IMR-90 (cell line): ENCODE data around the gene IL1RAPL1. TPM values are rescaled to one million over a fixed set of nuclear protein-coding genes. Genes with fewer than 3 reads are reported as not detected.

Experiments
- ATAC-seq: fragments of 200-7000 bp; cut with Tn5 transposase; 2 replicates; pipeline ENCODE4 v1.9.1; 2020; ENCODE audit warnings: low read depth, mild to moderate bottlenecking, moderate library complexity
- BruUV-seq: library from RNA; stranded (reverse); fragments of 400-500 nt; replicated peaks from 2 replicates; lab custom pipeline; 2021; lab: Mats Ljungman, UMichigan
- CTCF ChIA-PET: fragments of 300-600 bp; formaldehyde crosslinking; extraction: SDS; loops from one replicate; lab custom pipeline; 2021; ENCODE audit warnings: antibody characterized with exemption; lab: Yijun Ruan, JAX
- POLR2A ChIA-PET: fragments of 300-600 bp; sonication (Branson Sonifier 250); formaldehyde crosslinking; loops from one replicate; lab custom pipeline; 2022; ENCODE audit warnings: antibody characterized with exemption; ENCODE audit not compliant: unreplicated experiment; lab: Charles Lee
- DNase-seq: peaks from one replicate; pipeline ENCODE4 v3.0.0; 2013
- H2AFZ ChIP-seq: replicated peaks from 2 replicates; pipeline ENCODE3; 2013; ENCODE audit warnings: low read length, mild to moderate bottlenecking; ENCODE audit not compliant: poor library complexity
- H2AK5ac ChIP-seq: 2 replicates; pipeline ENCODE4 v1.6.1; 2013; ENCODE audit warnings: low read depth, low read length, inconsistent platforms
- H2AK9ac ChIP-seq: replicated peaks from 2 replicates; pipeline ENCODE3; 2013; ENCODE audit warnings: mild to moderate bottlenecking, low read depth, low read length, moderate library complexity; ENCODE audit not compliant: poor library complexity
- H2BK120ac ChIP-seq: 2 replicates; pipeline ENCODE4 v1.6.1; 2013; ENCODE audit warnings: low read depth, low read length, inconsistent platforms
- H2BK15ac ChIP-seq: 3 replicates; pipeline ENCODE4 v1.6.1; 2013; ENCODE audit warnings: low read depth, low read length, inconsistent platforms
- H2BK20ac ChIP-seq: 2 replicates; pipeline ENCODE4 v1.6.1; 2013; ENCODE audit warnings: low read depth, mild to moderate bottlenecking, inconsistent platforms, low read length, moderate library complexity
- H2BK5ac ChIP-seq: 2 replicates; pipeline ENCODE4 v1.6.1; 2013; ENCODE audit warnings: mild to moderate bottlenecking, low read depth, low read length, inconsistent platforms; ENCODE audit not compliant: poor library complexity, severe bottlenecking
- H3K14ac ChIP-seq: replicated peaks from 2 replicates; pipeline ENCODE4 v1.6.1; 2013; ENCODE audit warnings: low read depth, low read length, inconsistent platforms
- H3K18ac ChIP-seq: 2 replicates; pipeline ENCODE4 v1.6.1; 2013; ENCODE audit warnings: low read depth, low read length, control low read depth
- H3K23ac ChIP-seq: 2 replicates; pipeline ENCODE4 v1.6.1; 2013; ENCODE audit warnings: low read depth, low read length, inconsistent platforms
- H3K27ac ChIP-seq: 2 replicates; pipeline ENCODE4 v1.5.1; 2013; ENCODE audit warnings: mild to moderate bottlenecking, control low read depth, low read length; ENCODE audit not compliant: insufficient read depth
- H3K27me3 ChIP-seq: 2 replicates; pipeline ENCODE4 v1.6.1; 2013; ENCODE audit warnings: low read length; ENCODE audit not compliant: control insufficient read depth, insufficient read depth
- H3K36me3 ChIP-seq: 2 replicates; pipeline ENCODE4 v1.6.1; 2013; ENCODE audit warnings: low read length, mixed read lengths; ENCODE audit not compliant: control insufficient read depth, insufficient read depth
- H3K4ac ChIP-seq: 2 replicates; pipeline ENCODE4 v1.6.1; 2013; ENCODE audit warnings: low read depth, low read length, inconsistent platforms
- H3K4me1 ChIP-seq: 2 replicates; pipeline ENCODE4 v1.6.1; 2013; ENCODE audit warnings: low read length, mixed read lengths; ENCODE audit not compliant: control insufficient read depth, insufficient read depth
- H3K4me2 ChIP-seq: 2 replicates; pipeline ENCODE4 v1.6.1; 2013; ENCODE audit warnings: low read depth, mild to moderate bottlenecking, control low read depth, low read length, moderate library complexity
- H3K4me3 ChIP-seq: 2 replicates; pipeline ENCODE4 v1.5.1; 2013; ENCODE audit warnings: low read depth, mild to moderate bottlenecking, control low read depth, low read length, moderate library complexity; ENCODE audit not compliant: insufficient read depth
- H3K56ac ChIP-seq: 2 replicates; pipeline ENCODE4 v1.6.1; 2013; ENCODE audit warnings: low read length, inconsistent platforms; ENCODE audit not compliant: insufficient read depth; ENCODE audit errors: extremely low read depth
- H3K79me1 ChIP-seq, 2 experiments: 2 replicates each; pipeline ENCODE4 v1.6.1; 2013; ENCODE audit warnings: low read length in 2 of 2, inconsistent platforms in 1 of 2, low read depth in 1 of 2
- H3K9ac ChIP-seq: 2 replicates; pipeline ENCODE4 v1.6.1; 2013; ENCODE audit warnings: low read depth, low read length, control low read depth
- H3K9me1 ChIP-seq: 2 replicates; pipeline ENCODE4 v1.6.1; 2013; ENCODE audit warnings: low read length, inconsistent platforms; ENCODE audit not compliant: insufficient read depth
- H3K9me3 ChIP-seq: 2 replicates; pipeline ENCODE4 v1.6.1; 2013; ENCODE audit warnings: low read length; ENCODE audit not compliant: control insufficient read depth, insufficient read depth
- H4K20me1 ChIP-seq: 2 replicates; pipeline ENCODE4 v1.6.1; 2013; ENCODE audit warnings: low read length, inconsistent platforms; ENCODE audit not compliant: insufficient read depth
- H4K5ac ChIP-seq: 2 replicates; pipeline ENCODE4 v1.6.1; 2013; ENCODE audit warnings: mild to moderate bottlenecking, low read depth, low read length, control low read depth
- H4K8ac ChIP-seq, 2 experiments: 2 replicates each; pipeline ENCODE4 v1.6.1; 2013; ENCODE audit warnings: low read depth in 2 of 2, low read length in 2 of 2, control low read depth in 1 of 2, inconsistent platforms in 1 of 2
- H4K91ac ChIP-seq: 2 replicates; pipeline ENCODE4 v1.6.1; 2013; ENCODE audit warnings: low read depth, low read length, inconsistent platforms; ENCODE audit not compliant: insufficient read depth
- BHLHE40 ChIP-seq: fragments of 150-350 bp; IDR thresholded peaks from 2 replicates; pipeline ENCODE4 v1.6.1; 2016; ENCODE audit warnings: mild to moderate bottlenecking, low read depth, low read length
- CEBPB ChIP-seq: IDR thresholded peaks from 2 replicates; pipeline ENCODE4 v1.6.1; 2012; ENCODE audit warnings: low read depth, low read length, improper control_type of control experiment
- CHD1 ChIP-seq: IDR thresholded peaks from 2 replicates; pipeline ENCODE4 v1.6.1; 2012; ENCODE audit warnings: low read depth, low read length, improper control_type of control experiment
- FOS ChIP-seq: fragments of 150-350 bp; IDR thresholded peaks from 2 replicates; pipeline ENCODE4 v1.6.1; 2016; ENCODE audit warnings: low read depth, low read length
- MAFK ChIP-seq: IDR thresholded peaks from 2 replicates; pipeline ENCODE4 v1.6.1; 2012; ENCODE audit warnings: low read depth, low read length, improper control_type of control experiment
- MAZ ChIP-seq: IDR thresholded peaks from 2 replicates; pipeline ENCODE4 v1.6.1; 2012; ENCODE audit warnings: low read depth, mild to moderate bottlenecking, low read length, improper control_type of control experiment, moderate library complexity, borderline replicate concordance
- MXI1 ChIP-seq: IDR thresholded peaks from 2 replicates; pipeline ENCODE4 v1.6.1; 2012; ENCODE audit warnings: low read depth, mild to moderate bottlenecking, low read length, moderate library complexity, borderline replicate concordance
- NFE2L2 ChIP-seq: fragments of 150-350 bp; IDR thresholded peaks from 2 replicates; pipeline ENCODE4 v1.6.1; 2016; ENCODE audit warnings: low read depth, mild to moderate bottlenecking, low read length
- POLR2A ChIP-seq: IDR thresholded peaks from 2 replicates; pipeline ENCODE4 v1.6.1; 2012; ENCODE audit warnings: mild to moderate bottlenecking, low read depth, low read length
- RAD21 ChIP-seq: IDR thresholded peaks from 2 replicates; pipeline ENCODE4 v1.6.1; 2012; ENCODE audit warnings: low read length, improper control_type of control experiment
- RCOR1 ChIP-seq: IDR thresholded peaks from 2 replicates; pipeline ENCODE4 v1.6.1; 2012; ENCODE audit warnings: mild to moderate bottlenecking, low read length, improper control_type of control experiment; ENCODE audit not compliant: insufficient replicate concordance
- RFX5 ChIP-seq: IDR thresholded peaks from 2 replicates; pipeline ENCODE4 v1.8.0; 2012; ENCODE audit warnings: low read depth, mild to moderate bottlenecking, low read length, moderate library complexity
- SMC3 ChIP-seq: fragments of 150-350 bp; IDR thresholded peaks from 2 replicates; pipeline ENCODE4 v1.6.1; 2016; ENCODE audit warnings: low read depth, mild to moderate bottlenecking, antibody characterized with exemption, low read length, moderate library complexity
- WGBS, 2 experiments: methylation state at CpG; one replicate each; pipeline versions ENCODE4 v1.1.5 to v1.1.7; 2013; ENCODE audit warnings: missing lambda C conversion rate in 2 of 2; ENCODE audit not compliant: insufficient read length in 1 of 2; ENCODE audit errors: extremely low coverage in 2 of 2; 5-methylcytosine and 5-hydroxymethylcytosine counted together
- dilution Hi-C: fragments of 300-500 bp; cut with HindIII; formaldehyde crosslinking; loops from one replicate; pipeline ENCODE4 v1.14.3; 2018; ENCODE audit warnings: low sequenced_read_pairs; ENCODE audit not compliant: unreplicated experiment
- in situ Hi-C: fragments of 300-500 bp; cut with MboI; formaldehyde crosslinking; loops from 3 replicates; pipeline ENCODE4 v1.14.3; 2019; ENCODE audit warnings: low sequenced_read_pairs, inconsistent platforms, mixed read lengths
- intact Hi-C: fragments of 100-400 bp; cut with micrococcal nuclease; formaldehyde crosslinking; loops from 2 replicates; pipeline ENCODE4 v1.10.0; 2022
- polyA plus RNA-seq, 3 experiments: library from polyadenylated mRNA; depleted of rRNA; stranded (reverse); fragments of >200 nt; gene quantifications; 2 replicates each; pipeline ENCODE4 v1.2.3, GENCODE V29; 2012; ENCODE audit warnings: low replicate concordance in 1 of 3
- total RNA-seq: library from RNA; depleted of rRNA; stranded (reverse); fragments of >200 nt; gene quantifications from 2 replicates; pipeline ENCODE4 v1.2.3, GENCODE V29; 2012
- TF ChIP-seq, protein P1 (sequence below): fragments of 150-350 bp; IDR thresholded peaks from 2 replicates; pipeline ENCODE4 v1.6.1; 2017; ENCODE audit warnings: mild to moderate bottlenecking, antibody characterized with exemption, low read length, low read depth
- TF ChIP-seq, protein P2 (sequence below): conservative IDR thresholded peaks from 2 replicates; pipeline ENCODE4 v1.5.1; 2012; ENCODE audit warnings: mild to moderate bottlenecking, low read depth, low read length, improper control_type of control experiment
- TF ChIP-seq, protein P3 (sequence below): fragments of 150-350 bp; IDR thresholded peaks from 2 replicates; pipeline ENCODE4 v1.6.1; 2016; ENCODE audit warnings: low read depth, mild to moderate bottlenecking, low read length, moderate library complexity, borderline replicate concordance

IL1RAPL1 gene
- total and polyA plus RNA-seq, 2 of the 4 experiments (the other 2 are of a cell fraction): 1.5 to 9.0 TPM

DNA sequence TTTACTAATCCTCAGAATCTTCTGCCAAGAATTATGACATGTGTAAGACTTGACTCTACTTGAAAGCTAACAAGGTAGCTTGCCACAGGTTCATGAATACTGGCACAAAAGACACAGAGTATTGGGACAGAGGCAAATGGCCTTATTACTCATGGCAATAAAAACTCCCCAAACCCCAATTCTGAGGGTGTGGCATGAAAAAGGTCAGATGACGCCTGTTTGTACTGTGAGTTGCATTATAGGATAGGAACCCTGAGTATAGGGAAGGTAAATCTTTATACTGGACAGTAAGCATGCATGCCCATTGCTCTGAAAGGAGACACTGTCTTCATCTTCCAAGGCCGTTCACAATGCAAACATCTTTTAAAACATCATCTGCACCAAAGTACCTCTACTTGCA is 600.0 kb downstream of the IL1RAPL1 start:
- Histone ChIP-seq H2BK5ac (no peak overlapping the region), H3K27me3 (no peaks in the 10 kb centered on the region), H4K5ac (no peak overlapping the region), H4K8ac (no peak overlapping the region), H4K91ac (no peak overlapping the region), H3K4me3 (no peak overlapping the region), H3K9me1 (no peaks in the 10 kb centered on the region), H2AK5ac (no peak overlapping the region), H3K18ac (no peak overlapping the region), H3K23ac (no peak overlapping the region), H3K36me3 (no peaks in the 10 kb centered on the region), H3K4ac (no peak overlapping the region), H3K56ac (no peak overlapping the region), H2BK15ac (no peak overlapping the region), H2AK9ac (no peak overlapping the region), H3K4me2 (no peak overlapping the region), H2AFZ (no peak overlapping the region), H2BK120ac (no peak overlapping the region), H3K79me1 (no peaks in the 10 kb centered on the region), H4K20me1 (no peaks in the 10 kb centered on the region), H3K27ac (no peak overlapping the region), H3K9me3 (no peaks in the 10 kb centered on the region), H3K4me1 (no peaks in the 10 kb centered on the region), H2BK20ac (no peak overlapping the region), H3K14ac (no peak overlapping the region), H3K9ac (no peak overlapping the region)
- no peak for ATAC-seq
- in situ Hi-C loops (no loop called here), intact Hi-C loops (no loop called here), dilution Hi-C loops (no loop called here)
- no CpG with 5 or more reads among the region's 2 CpGs for WGBS, 2 experiments
- TF ChIP-seq BHLHE40 (no peak), SMC3 (no peak), MAFK (no peak), RFX5 (no peak), FOS (no peak), CHD1 (no peak), MXI1 (no peak), CEBPB (no peak), MAZ (no peak), POLR2A (no peak), RAD21 (no peak), RCOR1 (no peak), NFE2L2 (no peak)
- TF ChIP-seq, protein P1, sequence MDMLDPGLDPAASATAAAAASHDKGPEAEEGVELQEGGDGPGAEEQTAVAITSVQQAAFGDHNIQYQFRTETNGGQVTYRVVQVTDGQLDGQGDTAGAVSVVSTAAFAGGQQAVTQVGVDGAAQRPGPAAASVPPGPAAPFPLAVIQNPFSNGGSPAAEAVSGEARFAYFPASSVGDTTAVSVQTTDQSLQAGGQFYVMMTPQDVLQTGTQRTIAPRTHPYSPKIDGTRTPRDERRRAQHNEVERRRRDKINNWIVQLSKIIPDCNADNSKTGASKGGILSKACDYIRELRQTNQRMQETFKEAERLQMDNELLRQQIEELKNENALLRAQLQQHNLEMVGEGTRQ: no peak
- TF ChIP-seq, protein P2, sequence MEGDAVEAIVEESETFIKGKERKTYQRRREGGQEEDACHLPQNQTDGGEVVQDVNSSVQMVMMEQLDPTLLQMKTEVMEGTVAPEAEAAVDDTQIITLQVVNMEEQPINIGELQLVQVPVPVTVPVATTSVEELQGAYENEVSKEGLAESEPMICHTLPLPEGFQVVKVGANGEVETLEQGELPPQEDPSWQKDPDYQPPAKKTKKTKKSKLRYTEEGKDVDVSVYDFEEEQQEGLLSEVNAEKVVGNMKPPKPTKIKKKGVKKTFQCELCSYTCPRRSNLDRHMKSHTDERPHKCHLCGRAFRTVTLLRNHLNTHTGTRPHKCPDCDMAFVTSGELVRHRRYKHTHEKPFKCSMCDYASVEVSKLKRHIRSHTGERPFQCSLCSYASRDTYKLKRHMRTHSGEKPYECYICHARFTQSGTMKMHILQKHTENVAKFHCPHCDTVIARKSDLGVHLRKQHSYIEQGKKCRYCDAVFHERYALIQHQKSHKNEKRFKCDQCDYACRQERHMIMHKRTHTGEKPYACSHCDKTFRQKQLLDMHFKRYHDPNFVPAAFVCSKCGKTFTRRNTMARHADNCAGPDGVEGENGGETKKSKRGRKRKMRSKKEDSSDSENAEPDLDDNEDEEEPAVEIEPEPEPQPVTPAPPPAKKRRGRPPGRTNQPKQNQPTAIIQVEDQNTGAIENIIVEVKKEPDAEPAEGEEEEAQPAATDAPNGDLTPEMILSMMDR: no peak
- TF ChIP-seq, protein P3, sequence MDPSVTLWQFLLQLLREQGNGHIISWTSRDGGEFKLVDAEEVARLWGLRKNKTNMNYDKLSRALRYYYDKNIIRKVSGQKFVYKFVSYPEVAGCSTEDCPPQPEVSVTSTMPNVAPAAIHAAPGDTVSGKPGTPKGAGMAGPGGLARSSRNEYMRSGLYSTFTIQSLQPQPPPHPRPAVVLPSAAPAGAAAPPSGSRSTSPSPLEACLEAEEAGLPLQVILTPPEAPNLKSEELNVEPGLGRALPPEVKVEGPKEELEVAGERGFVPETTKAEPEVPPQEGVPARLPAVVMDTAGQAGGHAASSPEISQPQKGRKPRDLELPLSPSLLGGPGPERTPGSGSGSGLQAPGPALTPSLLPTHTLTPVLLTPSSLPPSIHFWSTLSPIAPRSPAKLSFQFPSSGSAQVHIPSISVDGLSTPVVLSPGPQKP: no peak
- no TSS peak for BruUV-seq
- ChIA-PET CTCF (interaction anchor here (0.6 kb wide), 1 partner anchor 1313 kb away, joined by 3 read pairs; no protein-coding TSS in a partner anchor), POLR2A (no interaction called here)
- DNase-seq: no peak
